Stimulated activated effector memory CD8-positive, alpha-beta T cell treated with anti-CD3 and anti-CD28 coated beads, Interleukin-12 subunit alpha, Interleukin-12 subunit beta, amount 100 ng/mL, for 72 hours (primary cell): ENCODE measurements around the gene HLA-DOA.

Experiments
- ATAC-seq: fragments of 150-1000 bp; cut with Tn5 transposase; 2 replicates; pipeline ENCODE4 v1.10.0; 2021
- DNase-seq, 2 donors: peaks; one replicate each; pipeline ENCODE4 v3.0.0; 2021 to 2022; ENCODE audit warnings: low spot score in 2 of 2
- H3K27ac Mint-ChIP-seq: one replicate; pipeline ENCODE4 v1.8.0; 2022; ENCODE audit warnings: mild to moderate bottlenecking, mixed read lengths
- H3K36me3 Mint-ChIP-seq: one replicate; pipeline ENCODE4 v1.8.0; 2022; ENCODE audit warnings: mild to moderate bottlenecking, mixed read lengths
- H3K4me1 Mint-ChIP-seq: one replicate; pipeline ENCODE4 v1.8.0; 2022; ENCODE audit warnings: mixed read lengths
- H3K4me3 Mint-ChIP-seq: one replicate; pipeline ENCODE4 v1.8.0; 2022; ENCODE audit warnings: mild to moderate bottlenecking, mixed read lengths
- H3K9me3 Mint-ChIP-seq: one replicate; pipeline ENCODE4 v1.8.0; 2022; ENCODE audit warnings: mixed read lengths

The HLA-DOA gene

DNA sequence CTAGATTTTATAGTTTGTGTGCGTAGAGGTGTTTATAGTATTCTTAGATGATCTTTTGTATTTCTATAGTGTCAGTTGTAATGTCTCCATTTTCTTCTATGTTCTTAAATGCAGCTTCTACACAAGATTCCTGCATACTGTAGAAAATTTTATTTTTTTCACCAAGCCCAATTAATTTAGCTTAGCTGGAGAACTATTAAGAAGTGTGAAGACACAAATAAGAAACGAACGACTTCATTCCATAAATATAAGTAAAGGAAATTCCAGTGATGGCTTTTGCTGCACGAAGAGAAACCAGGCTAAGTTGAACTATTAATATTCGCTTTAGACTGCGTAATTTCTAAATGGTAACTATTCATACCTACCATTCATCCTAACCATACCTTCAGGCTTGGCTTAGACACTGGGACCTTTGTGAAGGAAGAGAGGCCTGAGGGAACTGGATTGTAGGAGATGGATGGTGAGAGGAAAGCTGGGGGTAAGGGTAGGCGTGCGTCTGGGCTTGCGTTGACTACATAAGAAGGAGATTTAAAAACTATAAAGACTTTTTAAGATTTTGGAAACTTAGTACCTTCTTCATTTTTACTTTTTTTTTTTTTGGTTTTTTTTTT lies 15.9 kb downstream of the HLA-DOA start:
- ATAC-seq (no peak), DNase-seq (peak in 1 of 2 donors; percentile 23)
- H3K9me3 Mint-ChIP-seq = no peaks in the 10 kb centered on the region
- H3K36me3 Mint-ChIP-seq = no peaks in the 10 kb centered on the region
- H3K4me3 Mint-ChIP-seq = no peak overlapping the region
- H3K4me1 Mint-ChIP-seq = no peaks in the 10 kb centered on the region
- no peak overlapping the region for H3K27ac Mint-ChIP-seq

DNA sequence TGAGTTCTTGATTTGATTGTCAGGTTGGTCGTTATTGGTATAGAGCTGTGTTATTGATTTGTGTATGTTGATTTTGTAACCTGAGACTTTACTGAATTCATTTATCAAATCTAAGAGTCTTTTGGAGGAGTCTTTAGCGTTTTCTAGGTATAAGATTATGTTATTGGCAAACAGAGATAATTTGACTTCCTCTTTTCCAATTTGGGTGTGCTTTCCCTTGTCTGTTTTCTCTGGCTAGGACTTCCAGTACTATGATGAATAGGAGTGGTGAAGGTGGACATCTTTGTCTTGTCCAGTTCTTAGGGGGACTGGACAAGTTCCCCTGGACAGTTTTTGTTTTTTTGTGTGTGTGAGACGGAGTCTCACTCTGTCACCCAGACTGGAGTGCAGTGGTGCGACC lies 17.4 kb downstream of the HLA-DOA start:
- H3K27ac Mint-ChIP-seq = no peak overlapping the region
- DNase-seq (no peak), ATAC-seq (no peak)
- no peak overlapping the region for H3K4me3 Mint-ChIP-seq
- peaks cover 8% of the 10 kb centered on the region for H3K4me1 Mint-ChIP-seq
- no peaks in the 10 kb centered on the region for H3K36me3 Mint-ChIP-seq
- no peaks in the 10 kb centered on the region for H3K9me3 Mint-ChIP-seq

- DNase-seq (no peak), ATAC-seq (peak; percentile 37)
- Mint-ChIP-seq H3K9me3 (no peaks in the 10 kb centered on the region), H3K4me1 (peaks cover 14% of the 10 kb centered on the region), H3K27ac (no peak overlapping the region), H3K4me3 (no peak overlapping the region), H3K36me3 (no peaks in the 10 kb centered on the region)
Observed at GRCh38 chr6:32989368-32989767, 20.0 kb downstream of the HLA-DOA start.

DNA sequence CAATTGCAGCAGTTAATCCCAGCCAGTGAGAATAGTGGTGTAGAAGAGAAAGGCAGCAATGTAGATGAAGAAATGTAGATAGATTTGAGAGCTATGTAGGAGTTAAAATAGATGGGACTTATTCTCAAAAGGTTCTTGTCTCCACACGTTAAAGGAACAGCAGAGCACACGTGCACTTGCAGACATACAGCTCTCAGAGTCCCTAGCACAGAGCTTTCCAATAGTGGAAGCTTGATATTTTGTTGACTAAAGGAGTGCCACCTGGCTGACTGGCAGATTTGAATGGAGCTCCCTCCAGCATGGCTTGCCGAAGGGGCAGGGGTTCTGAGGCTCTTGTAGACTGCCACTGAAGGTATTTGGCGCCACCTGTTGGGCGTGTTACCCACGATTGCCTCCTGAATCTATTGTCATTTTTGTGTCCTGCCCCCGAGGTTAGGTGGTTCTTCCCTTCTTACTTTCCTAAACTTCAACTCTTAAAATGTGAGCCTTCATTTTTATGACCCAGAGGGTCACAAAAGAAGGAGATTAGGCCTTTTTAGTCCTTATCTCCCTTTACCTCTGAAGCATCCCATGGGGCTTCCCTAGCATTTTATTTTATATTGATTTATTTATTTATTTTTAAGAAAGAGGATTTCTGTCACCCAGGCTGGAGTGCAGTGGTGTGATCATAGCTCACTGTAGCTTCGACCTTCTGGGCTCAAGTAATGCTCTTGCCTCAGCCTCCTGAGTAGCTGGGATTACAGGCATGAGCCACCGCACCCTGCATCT lies 24.6 kb downstream of the HLA-DOA start:
- DNase-seq = peak; percentile 83 to 93
- Mint-ChIP-seq H3K27ac (no peak overlapping the region), H3K4me1 (peaks cover 37% of the 10 kb centered on the region), H3K4me3 (no peak overlapping the region), H3K36me3 (peaks cover 37% of the 10 kb centered on the region), H3K9me3 (no peaks in the 10 kb centered on the region)
- ATAC-seq = peak; percentile 90

GRCh38 chr6:32983964-32984621 lies 25.3 kb downstream of the HLA-DOA start:
- peak in 1 of 2 donors; percentile 52 for DNase-seq
- no peak overlapping the region for H3K4me3 Mint-ChIP-seq
- H3K4me1 Mint-ChIP-seq = peaks cover 42% of the 10 kb centered on the region
- peak overlapping the region; percentile 99 for H3K27ac Mint-ChIP-seq
- peaks cover 44% of the 10 kb centered on the region for H3K36me3 Mint-ChIP-seq
- H3K9me3 Mint-ChIP-seq = no peaks in the 10 kb centered on the region
- peak; percentile 47 for ATAC-seq

DNA sequence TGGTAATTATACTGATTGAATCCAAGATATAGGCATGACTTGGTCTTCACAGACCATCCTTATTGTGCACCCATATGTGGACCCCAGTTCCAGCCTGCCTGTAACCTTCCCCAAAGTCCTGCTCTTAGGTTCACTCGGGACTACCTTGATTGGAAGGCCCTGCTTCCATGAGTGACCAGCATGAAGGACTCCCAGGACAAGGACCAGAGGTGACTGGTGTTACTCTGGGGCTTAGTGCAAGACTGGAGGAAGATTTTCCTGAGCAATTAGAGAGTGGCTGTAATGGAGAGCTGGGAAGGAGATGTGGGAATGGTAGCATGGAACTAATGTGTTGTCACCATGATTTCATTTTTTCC lies 25.9 kb downstream of the HLA-DOA start:
- peak overlapping the region; percentile 99 for H3K27ac Mint-ChIP-seq
- H3K4me3 Mint-ChIP-seq = no peak overlapping the region
- peaks cover 50% of the 10 kb centered on the region for H3K36me3 Mint-ChIP-seq
- peaks cover 49% of the 10 kb centered on the region for H3K4me1 Mint-ChIP-seq
- no peaks in the 10 kb centered on the region for H3K9me3 Mint-ChIP-seq
- DNase-seq (peak in 1 of 2 donors; percentile 46), ATAC-seq (no peak)

DNA sequence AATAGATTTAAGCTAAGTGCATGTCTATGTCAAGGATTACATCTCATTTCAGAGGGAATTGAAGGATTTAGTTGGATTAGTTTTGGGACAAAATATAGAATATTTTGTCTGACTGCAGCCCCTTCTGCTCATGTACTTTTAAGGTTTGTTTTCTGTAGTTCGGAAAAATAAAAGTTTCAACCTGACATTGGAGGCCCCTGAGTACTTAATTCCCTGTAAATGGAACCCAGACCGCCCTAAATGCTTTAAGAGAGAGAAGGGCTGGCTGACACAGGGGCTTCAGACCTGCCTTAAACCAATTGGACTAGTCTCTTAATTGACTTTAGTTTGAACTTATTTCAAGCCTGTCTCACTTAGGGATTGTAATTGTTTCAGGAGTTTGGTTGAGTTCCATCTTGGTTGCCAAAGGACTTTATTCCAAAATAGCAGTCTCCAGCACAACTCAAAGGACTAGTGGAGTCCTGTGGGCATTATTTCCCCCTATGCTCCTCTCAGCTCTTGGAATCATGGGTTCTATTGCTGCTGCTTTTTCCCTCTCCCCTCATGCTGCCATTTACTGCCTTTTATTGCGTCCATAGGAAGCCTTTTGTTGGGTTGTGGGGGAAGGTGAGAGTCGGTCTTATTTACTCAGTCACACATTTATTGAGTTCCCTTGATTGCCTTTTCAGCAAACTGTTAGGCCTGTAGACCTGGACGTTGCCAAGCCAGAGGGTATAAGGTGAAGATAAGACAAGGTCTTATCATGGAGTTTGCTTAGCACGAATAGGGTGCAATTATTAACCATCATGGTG lies 26.5 kb downstream of the HLA-DOA start:
- ATAC-seq = no peak
- H3K9me3 Mint-ChIP-seq = no peaks in the 10 kb centered on the region
- H3K4me3 Mint-ChIP-seq = no peak overlapping the region
- H3K4me1 Mint-ChIP-seq = peaks cover 51% of the 10 kb centered on the region
- peaks cover 56% of the 10 kb centered on the region for H3K36me3 Mint-ChIP-seq
- H3K27ac Mint-ChIP-seq = peak overlapping the region; percentile 99
- peak in 1 of 2 donors; percentile 49 for DNase-seq

- H3K36me3 Mint-ChIP-seq = peaks cover 63% of the 10 kb centered on the region
- no peak overlapping the region for H3K4me3 Mint-ChIP-seq
- no peak for ATAC-seq
- H3K9me3 Mint-ChIP-seq = no peaks in the 10 kb centered on the region
- peak in 1 of 2 donors; percentile 50 for DNase-seq
- H3K27ac Mint-ChIP-seq = peak overlapping the region; percentile 99
- peaks cover 54% of the 10 kb centered on the region for H3K4me1 Mint-ChIP-seq
Observed at GRCh38 chr6:32982084-32982701, 27.2 kb downstream of the HLA-DOA start.

DNA sequence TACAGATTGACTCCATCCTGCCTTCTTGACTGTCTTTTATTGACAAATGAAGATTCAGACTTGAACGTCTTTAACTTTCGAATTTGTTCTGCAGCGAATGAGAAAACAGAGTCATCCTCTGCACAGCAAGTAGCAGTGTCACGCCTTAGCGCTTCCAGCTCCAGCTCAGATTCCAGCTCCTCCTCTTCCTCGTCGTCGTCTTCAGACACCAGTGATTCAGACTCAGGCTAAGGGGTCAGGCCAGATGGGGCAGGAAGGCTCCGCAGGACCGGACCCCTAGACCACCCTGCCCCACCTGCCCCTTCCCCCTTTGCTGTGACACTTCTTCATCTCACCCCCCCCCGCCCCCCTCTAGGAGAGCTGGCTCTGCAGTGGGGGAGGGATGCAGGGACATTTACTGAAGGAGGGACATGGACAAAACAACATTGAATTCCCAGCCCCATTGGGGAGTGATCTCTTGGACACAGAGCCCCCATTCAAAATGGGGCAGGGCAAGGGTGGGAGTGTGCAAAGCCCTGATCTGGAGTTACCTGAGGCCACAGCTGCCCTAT lies 28.8 kb downstream of the HLA-DOA start:
- Mint-ChIP-seq H3K9me3 (no peaks in the 10 kb centered on the region), H3K36me3 (peaks cover 79% of the 10 kb centered on the region), H3K27ac (peak overlapping the region; percentile 99), H3K4me3 (no peak overlapping the region), H3K4me1 (peaks cover 70% of the 10 kb centered on the region)
- DNase-seq = peak in 1 of 2 donors; percentile 48
- ATAC-seq = no peak

- H3K27ac Mint-ChIP-seq = peak overlapping the region; percentile 99
- no peaks in the 10 kb centered on the region for H3K9me3 Mint-ChIP-seq
- H3K36me3 Mint-ChIP-seq = peaks cover 86% of the 10 kb centered on the region
- no peak for ATAC-seq
- H3K4me3 Mint-ChIP-seq = no peak overlapping the region
- DNase-seq = peak in 1 of 2 donors; percentile 46
- peaks cover 76% of the 10 kb centered on the region for H3K4me1 Mint-ChIP-seq
Observed at GRCh38 chr6:32979720-32980487, 29.5 kb downstream of the HLA-DOA start.

GRCh38 chr6:32977953-32978324 lies 31.5 kb downstream of the HLA-DOA start:
- H3K36me3 Mint-ChIP-seq = peaks cover 100% of the 10 kb centered on the region
- peak overlapping the region; percentile 99 for H3K27ac Mint-ChIP-seq
- H3K9me3 Mint-ChIP-seq = no peaks in the 10 kb centered on the region
- DNase-seq (no peak), ATAC-seq (no peak)
- peaks cover 79% of the 10 kb centered on the region for H3K4me1 Mint-ChIP-seq
- peak overlapping the region; percentile 100 for H3K4me3 Mint-ChIP-seq

DNA sequence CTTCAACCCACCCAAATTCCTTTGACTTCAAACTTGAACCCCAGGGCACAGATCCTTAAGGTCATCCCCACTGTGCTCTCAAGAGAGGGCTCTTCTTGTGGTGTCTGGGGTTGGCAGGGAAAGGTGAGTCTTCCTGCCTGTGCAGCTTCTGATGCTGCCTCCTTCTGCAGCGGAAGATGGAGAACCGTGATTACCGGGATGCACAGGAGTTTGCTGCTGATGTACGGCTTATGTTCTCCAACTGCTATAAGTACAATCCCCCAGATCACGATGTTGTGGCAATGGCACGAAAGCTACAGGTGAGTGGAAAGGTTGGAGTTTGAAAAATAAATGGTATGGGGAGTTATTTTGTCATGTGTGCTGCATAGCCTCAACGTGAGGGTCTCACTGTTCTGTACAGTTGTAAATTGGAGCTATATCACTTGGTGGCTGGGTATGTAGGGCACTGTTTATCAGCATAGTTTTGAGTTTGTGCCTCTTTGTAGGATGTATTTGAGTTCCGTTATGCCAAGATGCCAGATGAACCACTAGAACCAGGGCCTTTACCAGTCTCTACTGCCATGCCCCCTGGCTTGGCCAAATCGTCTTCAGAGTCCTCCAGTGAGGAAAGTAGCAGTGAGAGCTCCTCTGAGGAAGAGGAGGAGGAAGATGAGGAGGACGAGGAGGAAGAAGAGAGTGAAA lies 32.0 kb downstream of the HLA-DOA start:
- peak overlapping the region; percentile 100 for H3K4me3 Mint-ChIP-seq
- no peaks in the 10 kb centered on the region for H3K9me3 Mint-ChIP-seq
- ATAC-seq (no peak), DNase-seq (peak in 1 of 2 donors; percentile 47)
- peaks cover 84% of the 10 kb centered on the region for H3K4me1 Mint-ChIP-seq
- H3K36me3 Mint-ChIP-seq = peaks cover 100% of the 10 kb centered on the region
- H3K27ac Mint-ChIP-seq = peak overlapping the region; percentile 99

DNA sequence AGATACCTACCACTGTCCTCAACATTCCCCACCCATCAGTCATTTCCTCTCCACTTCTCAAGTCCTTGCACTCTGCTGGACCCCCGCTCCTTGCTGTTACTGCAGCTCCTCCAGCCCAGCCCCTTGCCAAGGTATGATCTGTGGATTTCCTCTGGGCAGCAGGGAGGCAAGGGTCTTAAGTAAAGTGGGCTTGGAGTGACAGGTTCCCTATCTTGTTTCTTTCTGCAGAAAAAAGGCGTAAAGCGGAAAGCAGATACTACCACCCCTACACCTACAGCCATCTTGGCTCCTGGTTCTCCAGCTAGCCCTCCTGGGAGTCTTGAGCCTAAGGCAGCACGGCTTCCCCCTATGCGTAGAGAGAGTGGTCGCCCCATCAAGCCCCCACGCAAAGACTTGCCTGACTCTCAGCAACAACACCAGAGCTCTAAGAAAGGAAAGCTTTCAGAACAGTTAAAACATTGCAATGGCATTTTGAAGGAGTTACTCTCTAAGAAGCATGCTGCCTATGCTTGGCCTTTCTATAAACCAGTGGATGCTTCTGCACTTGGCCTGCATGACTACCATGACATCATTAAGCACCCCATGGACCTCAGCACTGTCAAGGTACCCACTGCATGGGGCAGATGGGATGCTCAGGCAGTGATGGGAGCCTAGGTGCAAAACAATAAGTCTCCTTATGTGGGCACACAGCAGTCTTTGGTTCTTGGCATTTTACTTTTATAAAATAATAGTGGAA lies 32.9 kb downstream of the HLA-DOA start:
- peak overlapping the region; percentile 99 for H3K27ac Mint-ChIP-seq
- DNase-seq = peak in 1 of 2 donors; percentile 48
- no peak for ATAC-seq
- no peaks in the 10 kb centered on the region for H3K9me3 Mint-ChIP-seq
- H3K36me3 Mint-ChIP-seq = peaks cover 100% of the 10 kb centered on the region
- H3K4me3 Mint-ChIP-seq = peak overlapping the region; percentile 100
- H3K4me1 Mint-ChIP-seq = peaks cover 88% of the 10 kb centered on the region
